ENCODE measurements around the gene GUCY1A2.

- TF ChIP-seq ZBTB7A (IDR thresholded peaks at IDR 0.05; ENCODE audit: low read depth) (no peak), RAD21 (IDR thresholded peaks at IDR 0.05; ENCODE audit: low read depth) (no peak), MAX (IDR thresholded peaks at IDR 0.05) (no peak), EP300 (IDR thresholded peaks at IDR 0.05; ENCODE audit: borderline replicate concordance) (no peak), YY1 (IDR thresholded peaks at IDR 0.05; ENCODE audit: low read depth) (no peak), CEBPB (IDR thresholded peaks at IDR 0.05) (no peak), TCF12 (IDR thresholded peaks at IDR 0.05; ENCODE audit: low read depth) (no peak), TEAD4 (IDR thresholded peaks at IDR 0.05) (no peak), CREB1 (IDR thresholded peaks at IDR 0.05; ENCODE audit: low read depth) (no peak)
Measured at GRCh38 chr11:106815209-106815608, 203.1 kb downstream of the GUCY1A2 start.

Data from Ishikawa (cell line).